T-cell (primary cell): ENCODE data around the gene ERC2. TPM values are rescaled to one million over a fixed set of nuclear protein-coding genes. Genes with fewer than 3 reads are reported as not detected.

Experiments
- ATAC-seq, 4 experiments: fragments of 200-7000 bp in 3 of 4; fragments of 150-1000 bp in 1 of 4; cut with Tn5 transposase; replicated peaks in 1 of 4; 1 replicate in 3 of 4; 2 replicates in 1 of 4; pipeline ENCODE4 v1.10.0; 2021; ENCODE audit warnings: moderate library complexity in 3 of 4, mild to moderate bottlenecking in 2 of 4, moderate number of reproducible peaks in 1 of 4
- CTCF ChIA-PET, 2 donors: fragments of 300-600 bp; sonication (Branson Sonifier 250); formaldehyde crosslinking; loops; one replicate each; lab custom pipeline; 2022; ENCODE audit warnings: antibody characterized with exemption in 2 of 2; lab: Charles Lee
- POLR2A ChIA-PET, 2 donors: fragments of 300-600 bp; sonication (Branson Sonifier 250); formaldehyde crosslinking; loops; one replicate each; lab custom pipeline; 2022; ENCODE audit warnings: antibody characterized with exemption in 2 of 2; lab: Charles Lee
- DNase-seq, 35 experiments: peaks; one replicate each; pipeline versions ENCODE4 v3.0.0 to v3.0.0-alpha.2; 2013 to 2023
- H3K27ac ChIP-seq: one replicate; pipeline ENCODE4 v1.5.1; 2013; ENCODE audit warnings: low read length
- H3K27me3 ChIP-seq, 2 experiments: replicated peaks in 1 of 2; 1 replicate in 1 of 2; 2 replicates in 1 of 2; pipeline versions ENCODE4 v1.6.1 to v1.7.0; 2013; ENCODE audit warnings: low read length in 1 of 2, mixed read lengths in 1 of 2; ENCODE audit not compliant: control insufficient read depth in 2 of 2, insufficient read depth in 2 of 2; ENCODE audit errors: extremely low read depth in 1 of 2
- H3K36me3 ChIP-seq, 2 donors: 1 replicate in 1 of 2; 2 replicates in 1 of 2; pipeline versions ENCODE4 v1.6.1 to v1.7.0; 2013; ENCODE audit warnings: low read length in 1 of 2; ENCODE audit not compliant: control insufficient read depth in 2 of 2, insufficient read depth in 1 of 2; ENCODE audit errors: extremely low read depth in 1 of 2
- H3K4me1 ChIP-seq, 2 experiments: 1 replicate in 1 of 2; 2 replicates in 1 of 2; pipeline versions ENCODE4 v1.6.1 to v1.7.0; 2013; ENCODE audit warnings: low read length in 2 of 2, mixed read lengths in 1 of 2; ENCODE audit not compliant: insufficient read depth in 2 of 2, control insufficient read depth in 1 of 2; ENCODE audit errors: extremely low read depth in 1 of 2
- H3K4me3 ChIP-seq, 2 donors: 1 replicate in 1 of 2; 2 replicates in 1 of 2; pipeline versions ENCODE4 v1.5.1 to v1.7.0; 2013; ENCODE audit warnings: mild to moderate bottlenecking in 2 of 2, low read length in 1 of 2, moderate library complexity in 1 of 2; ENCODE audit not compliant: control insufficient read depth in 1 of 2; ENCODE audit errors: extremely low read depth in 1 of 2
- H3K9me3 ChIP-seq: 2 replicates; pipeline ENCODE4 v1.7.0; 2013
- H3K27ac Mint-ChIP-seq, 2 donors: one replicate each; pipeline ENCODE4 v1.8.0; 2020 to 2021; ENCODE audit warnings: mild to moderate bottlenecking in 2 of 2, mixed read lengths in 2 of 2
- H3K27me3 Mint-ChIP-seq, 2 donors: one replicate each; pipeline ENCODE4 v1.8.0; 2021 to 2022; ENCODE audit warnings: mixed read lengths in 2 of 2
- H3K36me3 Mint-ChIP-seq: one replicate; pipeline ENCODE4 v1.8.0; 2021; ENCODE audit warnings: mixed read lengths
- H3K4me1 Mint-ChIP-seq, 3 donors: one replicate each; pipeline ENCODE4 v1.8.0; 2020 to 2022; ENCODE audit warnings: mixed read lengths in 3 of 3, mild to moderate bottlenecking in 1 of 3
- H3K4me3 Mint-ChIP-seq, 3 donors: one replicate each; pipeline ENCODE4 v1.8.0; 2020 to 2022; ENCODE audit warnings: mild to moderate bottlenecking in 3 of 3, mixed read lengths in 3 of 3, moderate library complexity in 3 of 3
- H3K9me3 Mint-ChIP-seq, 3 donors: one replicate each; pipeline ENCODE4 v1.8.0; 2020 to 2022; ENCODE audit warnings: mixed read lengths in 3 of 3
- WGBS: methylation state at CpG from one replicate; pipeline ENCODE4 v1.1.5; 2013; ENCODE audit warnings: missing lambda C conversion rate; ENCODE audit not compliant: insufficient coverage; 5-methylcytosine and 5-hydroxymethylcytosine counted together
- total RNA-seq, 35 experiments: library from RNA in 6 of 35; stranded (reverse) in 6 of 35; fragments of 120-200 nt in 1 of 35; gene quantifications; one replicate each; pipeline versions ENCODE4 v1.2.1 to v1.2.4 and lab custom pipeline; 2013 to 2026

Gene ERC2
- total RNA-seq, 5 donors from 2014 or later (not counting 1 experiment from before 2014, with no cell fraction given) = not detected

GRCh38 chr3:55611121-55611520 lies 857.1 kb downstream of the ERC2 start:
- WGBS = 60% methylated on average over 1 of the region's 1 CpG
- ChIA-PET CTCF (no interaction called here), POLR2A (no interaction called here)
- no peaks in the 10 kb centered on the region for H3K4me1 ChIP-seq
- Mint-ChIP-seq H3K4me3 (no peak overlapping the region), H3K36me3 (no peaks in the 10 kb centered on the region), H3K9me3 (peaks cover 0 to 4% (median 3%) of the 10 kb centered on the region in 3 donors), H3K27ac (no peak overlapping the region), H3K4me1 (no peaks in the 10 kb centered on the region), H3K27me3 (no peaks in the 10 kb centered on the region)
- no peak overlapping the region for H3K4me3 ChIP-seq
- no peaks in the 10 kb centered on the region for H3K9me3 ChIP-seq
- no peak for ATAC-seq
- DNase-seq = no peak
- H3K36me3 ChIP-seq = no peaks in the 10 kb centered on the region
- no peak overlapping the region for H3K27ac ChIP-seq
- H3K27me3 ChIP-seq = no peaks in the 10 kb centered on the region

GRCh38 chr3:55609230-55609827 lies 858.9 kb downstream of the ERC2 start:
- H3K9me3 Mint-ChIP-seq = peaks cover 0 to 4% (median 0%) of the 10 kb centered on the region in 3 donors
- H3K27me3 Mint-ChIP-seq = no peaks in the 10 kb centered on the region
- no peaks in the 10 kb centered on the region for H3K4me1 ChIP-seq
- no peaks in the 10 kb centered on the region for H3K9me3 ChIP-seq
- no peaks in the 10 kb centered on the region for H3K36me3 Mint-ChIP-seq
- H3K4me3 ChIP-seq = no peak overlapping the region
- ATAC-seq (no peak), DNase-seq (no peak)
- WGBS = 63% methylated on average over 2 of the region's 10 CpGs
- H3K27ac Mint-ChIP-seq = no peak overlapping the region
- no peaks in the 10 kb centered on the region for H3K4me1 Mint-ChIP-seq
- ChIA-PET POLR2A (no interaction called here), CTCF (no interaction called here)
- no peak overlapping the region for H3K27ac ChIP-seq
- H3K36me3 ChIP-seq = no peaks in the 10 kb centered on the region
- H3K4me3 Mint-ChIP-seq = no peak overlapping the region
- H3K27me3 ChIP-seq = no peaks in the 10 kb centered on the region

DNA sequence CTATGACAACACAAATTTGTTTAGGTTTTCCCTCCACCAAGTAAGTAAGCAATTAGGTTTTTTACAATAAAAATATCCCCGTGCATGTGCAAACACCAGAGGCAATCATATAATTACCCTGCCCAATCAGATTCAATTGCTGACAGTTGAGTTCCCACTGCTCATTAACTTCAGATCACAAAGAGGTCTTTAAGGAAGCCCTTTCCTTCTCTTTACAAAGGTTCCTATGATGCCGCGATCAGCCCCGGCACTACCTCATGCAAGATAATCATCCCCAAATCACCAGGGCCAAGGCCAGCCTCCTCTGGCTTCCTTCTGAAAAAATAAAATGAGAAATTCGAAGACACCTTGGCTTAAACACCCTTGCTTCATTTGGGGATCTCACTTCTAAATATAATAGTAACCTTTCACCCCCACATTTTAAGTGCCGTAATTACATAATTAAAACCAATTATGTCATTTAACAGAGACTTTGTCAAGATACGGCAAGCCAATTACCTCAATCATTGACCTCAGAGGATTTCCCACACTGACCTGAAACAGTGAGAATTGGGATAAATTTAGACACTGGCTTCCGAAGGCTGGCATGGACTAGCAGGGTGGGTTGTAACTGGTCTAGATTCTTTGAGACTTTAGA lies 859.8 kb downstream of the ERC2 start:
- no peak for DNase-seq
- Mint-ChIP-seq H3K4me1 (no peaks in the 10 kb centered on the region), H3K9me3 (peaks cover 0 to 4% (median 0%) of the 10 kb centered on the region in 3 donors), H3K4me3 (no peak overlapping the region), H3K36me3 (no peaks in the 10 kb centered on the region), H3K27me3 (no peaks in the 10 kb centered on the region), H3K27ac (no peak overlapping the region)
- ChIA-PET CTCF (no interaction called here), POLR2A (no interaction called here)
- ATAC-seq = no peak
- 78% methylated on average over 3 of the region's 8 CpGs for WGBS
- H3K4me1 ChIP-seq = no peaks in the 10 kb centered on the region
- no peaks in the 10 kb centered on the region for H3K36me3 ChIP-seq
- no peaks in the 10 kb centered on the region for H3K27me3 ChIP-seq
- H3K4me3 ChIP-seq = no peak overlapping the region
- no peak overlapping the region for H3K27ac ChIP-seq
- no peaks in the 10 kb centered on the region for H3K9me3 ChIP-seq

GRCh38 chr3:55607844-55608243 lies 860.4 kb downstream of the ERC2 start:
- CTCF ChIA-PET = no interaction called here
- Histone ChIP-seq H3K36me3 (no peaks in the 10 kb centered on the region), H3K9me3 (no peaks in the 10 kb centered on the region), H3K27me3 (no peaks in the 10 kb centered on the region), H3K4me3 (no peak overlapping the region), H3K4me1 (no peaks in the 10 kb centered on the region), H3K27ac (no peak overlapping the region)
- H3K27ac Mint-ChIP-seq = no peak overlapping the region
- no peak for DNase-seq
- H3K4me3 Mint-ChIP-seq = no peak overlapping the region
- H3K4me1 Mint-ChIP-seq = no peaks in the 10 kb centered on the region
- peaks cover 0 to 4% (median 0%) of the 10 kb centered on the region in 3 donors for H3K9me3 Mint-ChIP-seq
- no peak for ATAC-seq
- no peaks in the 10 kb centered on the region for H3K27me3 Mint-ChIP-seq
- H3K36me3 Mint-ChIP-seq = no peaks in the 10 kb centered on the region
- WGBS = 80% methylated on average over 1 of the region's 6 CpGs
- POLR2A ChIA-PET = no interaction called here

DNA sequence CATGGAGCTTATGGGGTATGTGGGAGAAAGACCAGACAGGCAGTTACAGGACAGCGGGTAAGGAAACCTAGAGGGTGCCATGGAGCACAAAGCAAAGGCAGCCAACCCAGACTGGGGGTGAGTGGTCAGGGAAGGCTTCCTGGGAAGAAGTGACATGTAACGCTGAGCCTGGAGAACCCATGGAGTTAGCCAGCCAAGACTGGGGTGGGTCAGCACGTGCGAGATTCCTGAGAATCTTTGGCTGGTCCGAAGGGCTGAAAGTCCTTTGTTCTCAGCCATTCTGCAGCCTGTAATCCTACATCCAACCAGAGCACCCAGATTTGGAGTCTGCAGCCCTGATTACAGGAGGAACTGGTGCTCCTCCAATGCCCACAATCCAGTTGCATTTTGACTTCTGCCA lies 861.1 kb downstream of the ERC2 start:
- no peak for ATAC-seq
- no peak overlapping the region for H3K4me3 Mint-ChIP-seq
- peaks cover 0 to 4% (median 0%) of the 10 kb centered on the region in 3 donors for H3K9me3 Mint-ChIP-seq
- Histone ChIP-seq H3K27me3 (no peaks in the 10 kb centered on the region), H3K27ac (no peak overlapping the region), H3K4me1 (no peaks in the 10 kb centered on the region), H3K36me3 (no peaks in the 10 kb centered on the region), H3K4me3 (no peak overlapping the region), H3K9me3 (no peaks in the 10 kb centered on the region)
- ChIA-PET CTCF (no interaction called here), POLR2A (no interaction called here)
- H3K27me3 Mint-ChIP-seq = peaks cover 0 to 2% of the 10 kb centered on the region in 2 donors
- 89% methylated on average over 5 of the region's 5 CpGs for WGBS
- DNase-seq = no peak
- no peaks in the 10 kb centered on the region for H3K4me1 Mint-ChIP-seq
- no peaks in the 10 kb centered on the region for H3K36me3 Mint-ChIP-seq
- no peak overlapping the region for H3K27ac Mint-ChIP-seq

DNA sequence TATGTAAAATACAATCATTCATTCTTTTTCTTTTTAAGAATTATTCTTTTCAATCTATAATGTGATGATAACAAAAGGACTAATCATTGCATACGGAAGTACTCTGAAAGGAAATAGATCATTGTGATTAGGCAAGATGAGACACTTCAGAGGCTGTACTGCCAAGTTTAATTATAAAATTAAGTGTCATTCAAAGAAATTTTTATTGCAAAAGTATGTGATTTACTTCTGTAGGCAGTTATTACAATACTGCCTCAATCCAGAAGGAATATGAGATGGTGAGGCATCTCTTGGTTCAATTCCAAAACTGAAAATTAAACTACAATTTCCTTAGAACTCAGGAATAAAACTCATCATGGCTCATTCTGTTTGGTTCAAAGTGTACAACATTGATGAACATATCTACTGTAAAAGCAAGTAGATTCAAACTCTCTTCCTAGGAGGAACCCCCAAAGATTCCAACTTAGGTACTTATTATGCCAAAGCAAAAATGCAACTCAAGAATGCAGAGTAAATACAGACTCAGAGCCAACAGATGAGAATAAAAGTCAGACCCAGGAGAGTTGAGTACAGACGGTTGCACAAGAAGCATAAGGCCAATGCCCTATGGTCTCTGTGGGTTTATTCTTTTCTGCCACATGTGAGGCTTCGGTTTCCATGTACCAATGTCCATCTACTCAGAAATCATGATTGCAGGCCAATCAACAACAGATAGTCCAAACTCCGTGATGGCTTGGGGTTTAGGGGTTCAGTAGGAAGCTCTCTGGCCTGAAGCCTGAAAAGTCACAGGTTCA lies 862.6 kb downstream of the ERC2 start:
- H3K4me3 Mint-ChIP-seq = no peak overlapping the region
- 80% methylated on average over 1 of the region's 4 CpGs for WGBS
- H3K27ac Mint-ChIP-seq = no peak overlapping the region
- H3K4me1 ChIP-seq = no peaks in the 10 kb centered on the region
- H3K27me3 Mint-ChIP-seq = peaks cover 0 to 2% of the 10 kb centered on the region in 2 donors
- DNase-seq (no peak), ATAC-seq (no peak)
- ChIA-PET CTCF (no interaction called here), POLR2A (no interaction called here)
- H3K9me3 Mint-ChIP-seq = peaks cover 0 to 4% (median 0%) of the 10 kb centered on the region in 3 donors
- H3K9me3 ChIP-seq = no peaks in the 10 kb centered on the region
- no peaks in the 10 kb centered on the region for H3K36me3 Mint-ChIP-seq
- no peak overlapping the region for H3K4me3 ChIP-seq
- no peaks in the 10 kb centered on the region for H3K4me1 Mint-ChIP-seq
- no peaks in the 10 kb centered on the region for H3K36me3 ChIP-seq
- H3K27me3 ChIP-seq = no peaks in the 10 kb centered on the region
- no peak overlapping the region for H3K27ac ChIP-seq
